ENCODE data around the gene ROPN1L. TPM values are rescaled to one million over a fixed set of nuclear protein-coding genes. Genes with fewer than 3 reads are reported as not detected.

ROPN1L gene
- total and polyA plus RNA-seq, 2 of the 8 experiments (the other 6 are each of a cell fraction or from before 2014, with no cell fraction given) = 0.24 to 0.73 TPM

DNA sequence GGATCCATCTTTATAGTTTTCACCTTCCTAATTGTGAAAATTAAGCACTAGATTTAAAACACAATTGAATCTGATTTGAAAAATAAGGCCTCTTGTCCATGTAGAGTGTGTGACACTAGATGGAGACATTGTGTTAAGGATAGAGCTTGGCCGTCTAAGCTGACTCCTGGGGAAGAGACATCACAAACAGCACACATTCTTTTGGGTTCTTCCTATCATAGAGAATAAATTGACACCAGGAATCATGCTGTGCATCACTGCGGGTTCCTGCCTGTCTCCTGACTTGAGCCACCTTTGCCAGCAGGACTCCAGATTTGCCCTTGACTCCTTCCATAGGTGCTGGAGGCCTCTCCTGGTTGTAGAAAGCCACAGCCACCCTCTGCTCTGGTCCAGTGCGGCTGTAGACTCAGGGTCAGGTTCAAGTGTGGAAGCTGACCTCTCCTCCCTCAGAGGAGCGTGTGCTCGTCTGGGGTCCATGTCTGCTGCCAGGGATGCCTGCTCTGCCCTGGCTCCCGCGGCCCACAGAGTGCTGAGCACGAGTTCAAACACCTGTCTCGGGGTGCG is 11.2 kb downstream of the ROPN1L start:
- H2BK120ac ChIP-seq (replicated peaks; ENCODE audit: low read depth, low read length) = peak overlapping the region; percentile 61
- DNase-seq (ENCODE audit: low read depth in 1 of 2, low spot score in 2 of 2) (no peak), FAIRE-seq (peak; percentile 85)
- no peak overlapping the region for H3K14ac ChIP-seq (ENCODE audit: insufficient read length)
- no peak overlapping the region for H4K8ac ChIP-seq (ENCODE audit: extremely low read depth, insufficient read depth, low read length)
- no peaks in the 10 kb centered on the region for H3K79me2 ChIP-seq (ENCODE audit: control insufficient read depth in 1 of 2, insufficient read depth in 2 of 2, low read length in 2 of 2)
- no peak overlapping the region for H3K4me3 ChIP-seq (ENCODE audit: extremely low read depth in 1 of 4, insufficient read depth in 2 of 4, low read depth in 3 of 4, low read length in 4 of 4)
- H3K79me1 ChIP-seq (ENCODE audit: low read depth, low read length) = no peaks in the 10 kb centered on the region
- H3K4me1 ChIP-seq (replicated peaks in 1 of 4; ENCODE audit: control insufficient read depth in 3 of 4, insufficient read depth in 4 of 4, low read length in 3 of 4) = peaks cover 3 to 14% (median 7%) of the 10 kb centered on the region in 4 experiments
- no peak for TF ChIP-seq NANOG (IDR thresholded peaks at IDR 0.05; ENCODE audit: insufficient read depth, low read depth, low read length, poor library complexity, severe bottlenecking)
- TF ChIP-seq SIRT6 (IDR thresholded peaks at IDR 0.05; ENCODE audit: low read length) = no peak
- peak; percentile 98 to 99 for TF ChIP-seq RAD21 (IDR thresholded peaks at IDR 0.05 in 1 of 2, conservative IDR thresholded peaks at IDR 0.05 in 1 of 2; ENCODE audit: low read depth in 2 of 2, low read length in 2 of 2)
- TF ChIP-seq CTCF (IDR thresholded peaks at IDR 0.05; ENCODE audit: control extremely low read depth in 1 of 3, insufficient read depth in 1 of 3, low read depth in 1 of 3, low read length in 3 of 3) = peak in 2 of 3 experiments; percentile 74 to 79; a peak in 3 of 4 replicates
- no peak overlapping the region for H3K9ac ChIP-seq (replicated peaks in 1 of 4; ENCODE audit: extremely low read depth in 1 of 4, low read depth in 3 of 4, low read length in 3 of 4)
- H4K20me1 ChIP-seq (replicated peaks in 1 of 2; ENCODE audit: control insufficient read depth in 1 of 2, insufficient read depth in 2 of 2, low read length in 2 of 2) = no peaks in the 10 kb centered on the region
- POLR2A ChIA-PET (ENCODE audit: partially characterized antibody) = interaction anchor here (1.3 to 1.7 kb wide), 2 partner anchors 175 to 237 kb away, joined by 3 to 6 read pairs; no protein-coding TSS in a partner anchor
- H2BK20ac ChIP-seq (ENCODE audit: low read length) = peak overlapping the region; percentile 54; the same call in 1 of the 2 replicates
- H2AFZ ChIP-seq (ENCODE audit: low read length) = no peak overlapping the region
- no peak overlapping the region for H4K5ac ChIP-seq (ENCODE audit: insufficient read length, low read depth, low read length)
- CTCF ChIA-PET (ENCODE audit: partially characterized antibody) = interaction anchor here (0.5 to 13.8 kb wide), 43 partner anchors 9 to 534 kb away, joined by 3 to 199 read pairs (median 5); partner anchors contain the start of gene ROPN1L
- no peaks in the 10 kb centered on the region for H3K23me2 ChIP-seq (ENCODE audit: low read depth, low read length)
- peak overlapping the region; percentile 89 for H2BK12ac ChIP-seq (ENCODE audit: low read depth, low read length)
- H3K56ac ChIP-seq (replicated peaks; ENCODE audit: insufficient read length, low read depth, low read length) = no peak overlapping the region
- H3K27me3 ChIP-seq (replicated peaks in 1 of 4; ENCODE audit: control insufficient read depth in 3 of 4, extremely low read depth in 1 of 4, insufficient read depth in 3 of 4, low read length in 3 of 4) = no peaks in the 10 kb centered on the region
- H2AK5ac ChIP-seq (ENCODE audit: low read depth, low read length) = no peak overlapping the region
- no peak overlapping the region for H3K4me2 ChIP-seq (ENCODE audit: insufficient read depth in 1 of 2, low read depth in 2 of 2, low read length in 2 of 2)
- no peaks in the 10 kb centered on the region for H3K36me3 ChIP-seq (ENCODE audit: control insufficient read depth in 2 of 4, insufficient read depth in 4 of 4, low read length in 3 of 4)
- peak overlapping the region; percentile 40; the same call in 1 of the 2 replicates for H2BK15ac ChIP-seq (ENCODE audit: low read length)
- no peak overlapping the region for H3K18ac ChIP-seq (ENCODE audit: extremely low read depth, low read length)
- H4K91ac ChIP-seq (replicated peaks; ENCODE audit: insufficient read length, low read length) = peak overlapping the region; percentile 86
- H3K4ac ChIP-seq (replicated peaks; ENCODE audit: insufficient read length, low read depth, low read length) = peak overlapping the region; percentile 33
- no peaks in the 10 kb centered on the region for H3K9me3 ChIP-seq (ENCODE audit: insufficient read depth in 2 of 2, low read depth in 1 of 2, low read length in 1 of 2)
- peak overlapping the region; percentile 21; the same call in 1 of the 2 replicates for H2BK5ac ChIP-seq (ENCODE audit: low read depth, low read length)
- no peak overlapping the region for H3K27ac ChIP-seq (ENCODE audit: low read depth, low read length)
- WGBS, 2 experiments (ENCODE audit: extremely low coverage in 1 of 2, insufficient coverage in 1 of 2, insufficient read length in 1 of 2, insufficient replicate concordance in 2 of 2, low coverage in 1 of 2, low lambda C conversion rate in 2 of 2, missing lambda C conversion rate in 1 of 2) = 68% methylated on average over 10 of the region's 10 CpGs; no CpG with 5 or more reads in 1 of the 2 experiments
- H3K23ac ChIP-seq (ENCODE audit: insufficient read length) = no peak overlapping the region

Data from H1 (cell line).